Mesothelial cell of epicardium (in vitro differentiated cells): ENCODE measurements around the gene UST. TPM values are rescaled to one million over a fixed set of nuclear protein-coding genes. Genes with fewer than 3 reads are reported as not detected.

Experiments used
- DNase-seq, 2 experiments: peaks; one replicate each; pipeline ENCODE4 v3.0.0; 2021; ENCODE audit warnings: low spot score in 2 of 2; ENCODE audit not compliant: unreplicated experiment in 2 of 2
- H3K27ac Mint-ChIP-seq: 2 replicates; pipeline ENCODE4 v1.8.0; 2021; ENCODE audit warnings: mixed read lengths
- H3K27me3 Mint-ChIP-seq: 2 replicates; pipeline ENCODE4 v1.8.0; 2021; ENCODE audit warnings: low read depth, mixed read lengths
- H3K36me3 Mint-ChIP-seq: 2 replicates; pipeline ENCODE4 v1.8.0; 2021; ENCODE audit warnings: mixed read lengths
- H3K4me1 Mint-ChIP-seq: 2 replicates; pipeline ENCODE4 v1.8.0; 2021; ENCODE audit warnings: mixed read lengths
- H3K4me3 Mint-ChIP-seq: 2 replicates; pipeline ENCODE4 v1.8.0; 2021; ENCODE audit warnings: mild to moderate bottlenecking, moderate library complexity, mixed read lengths
- H3K9me3 Mint-ChIP-seq: 2 replicates; pipeline ENCODE4 v1.8.0; 2021; ENCODE audit warnings: mixed read lengths
- CTCF ChIP-seq: fragments of 200-600 bp; sonication (generic); IDR thresholded peaks from one replicate; pipeline ENCODE4 v1.5.0; 2021; ENCODE audit warnings: antibody characterized with exemption; ENCODE audit not compliant: unreplicated experiment
- total RNA-seq: library from RNA; stranded (reverse); gene quantifications from 3 replicates; pipeline ENCODE4 v1.2.1, GENCODE V29; 2021

UST gene
- total RNA-seq, 1 donor from 2014 or later, result 6.6 TPM

- no peak for DNase-seq
- no peaks in the 10 kb centered on the region for H3K4me1 Mint-ChIP-seq
- H3K27ac Mint-ChIP-seq, result no peak overlapping the region
- no peak for TF ChIP-seq CTCF
- no peak overlapping the region for H3K4me3 Mint-ChIP-seq
- no peaks in the 10 kb centered on the region for H3K36me3 Mint-ChIP-seq
- H3K27me3 Mint-ChIP-seq, result no peaks in the 10 kb centered on the region
- H3K9me3 Mint-ChIP-seq, result no peaks in the 10 kb centered on the region
These were observed 92.2 kb downstream of the UST start for GRCh38 chr6:148839044-148839443.

- no peaks in the 10 kb centered on the region for H3K36me3 Mint-ChIP-seq
- no peaks in the 10 kb centered on the region for H3K4me1 Mint-ChIP-seq
- H3K4me3 Mint-ChIP-seq, result no peak overlapping the region
- H3K27ac Mint-ChIP-seq, result no peak overlapping the region
- TF ChIP-seq CTCF, result no peak
- peaks cover 6% of the 10 kb centered on the region for H3K9me3 Mint-ChIP-seq
- DNase-seq, result no peak
- no peaks in the 10 kb centered on the region for H3K27me3 Mint-ChIP-seq
These were observed 93.4 kb downstream of the UST start for GRCh38 chr6:148840256-148840655.

GRCh38 chr6:148842296-148843019, 95.6 kb downstream of the UST start:
- TF ChIP-seq CTCF, result no peak
- Mint-ChIP-seq H3K27me3 (no peaks in the 10 kb centered on the region), H3K4me3 (no peak overlapping the region), H3K9me3 (peaks cover 8% of the 10 kb centered on the region), H3K36me3 (no peaks in the 10 kb centered on the region), H3K27ac (no peak overlapping the region), H3K4me1 (peaks cover 2% of the 10 kb centered on the region)
- DNase-seq, result no peak

GRCh38 chr6:148845464-148845863, 98.6 kb downstream of the UST start:
- H3K4me1 Mint-ChIP-seq, result peaks cover 4% of the 10 kb centered on the region
- peaks cover 8% of the 10 kb centered on the region for H3K9me3 Mint-ChIP-seq
- TF ChIP-seq CTCF, result no peak
- no peaks in the 10 kb centered on the region for H3K36me3 Mint-ChIP-seq
- no peak overlapping the region for H3K27ac Mint-ChIP-seq
- H3K4me3 Mint-ChIP-seq, result no peak overlapping the region
- no peak for DNase-seq
- H3K27me3 Mint-ChIP-seq, result no peaks in the 10 kb centered on the region

- Mint-ChIP-seq H3K9me3 (peaks cover 8% of the 10 kb centered on the region), H3K4me3 (no peak overlapping the region), H3K36me3 (no peaks in the 10 kb centered on the region)
These were observed 100.2 kb downstream of the UST start for GRCh38 chr6:148846778-148847761.

More at GRCh38 chr6:148846778-148847761, 100.2 kb downstream of the UST start:
- TF ChIP-seq CTCF, result no peak
- Mint-ChIP-seq H3K27me3 (no peaks in the 10 kb centered on the region), H3K27ac (no peak overlapping the region), H3K4me1 (peaks cover 10% of the 10 kb centered on the region)
- no peak for DNase-seq
